ENCODE data around the gene COL18A1.
"Not testable (repeated sequence)": the region's sequence is repeated elsewhere in the genome, so short reads cannot be mapped to it uniquely, and the experiment has no call there.

The COL18A1 gene

DNA sequence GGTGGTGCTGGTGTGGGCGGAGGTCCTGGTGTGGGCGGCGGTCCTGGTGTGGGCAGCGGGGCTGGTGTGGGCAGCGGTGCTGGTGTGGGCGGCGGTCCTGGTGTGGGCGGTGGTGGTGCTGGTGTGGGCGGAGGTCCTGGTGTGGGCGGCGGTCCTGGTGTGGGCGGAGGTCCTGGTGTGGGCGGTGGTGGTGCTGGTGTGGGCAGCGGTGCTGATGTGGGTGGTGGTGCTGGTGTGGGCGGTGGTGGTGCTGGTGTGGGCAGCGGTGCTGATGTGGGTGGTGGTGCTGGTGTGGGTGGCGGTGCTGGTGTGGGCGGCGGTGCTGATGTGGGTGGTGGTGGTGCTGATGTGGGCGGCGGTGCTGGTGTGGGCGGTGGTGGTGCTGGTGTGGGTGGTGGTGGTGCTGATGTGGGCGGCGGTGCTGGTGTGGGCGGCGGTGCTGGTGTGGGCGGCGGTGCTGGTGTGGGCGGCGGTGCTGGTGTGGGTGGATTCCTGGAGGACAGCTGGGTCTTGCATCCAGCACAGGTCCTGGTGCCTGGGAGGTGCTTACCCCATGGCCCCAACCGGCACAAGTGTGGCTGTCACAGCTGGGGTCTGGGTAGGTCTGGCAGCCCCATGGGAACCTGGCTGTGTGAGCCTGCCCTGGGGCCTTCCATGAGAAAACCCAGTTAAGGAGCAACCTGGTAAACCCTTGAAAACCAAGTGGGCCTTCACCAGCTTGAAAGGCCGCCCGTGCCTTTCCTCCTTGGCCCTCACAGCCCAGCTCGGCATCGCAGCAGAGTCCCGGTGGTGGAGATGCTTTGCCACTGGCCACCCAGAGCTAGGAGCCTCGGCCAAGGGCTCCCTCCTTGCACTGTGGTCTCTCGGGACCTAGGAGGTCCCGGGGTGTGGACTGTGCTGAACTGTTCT lies 38.0 kb downstream of the COL18A1 start:
- DNase-seq: not testable (repeated sequence)

DNA sequence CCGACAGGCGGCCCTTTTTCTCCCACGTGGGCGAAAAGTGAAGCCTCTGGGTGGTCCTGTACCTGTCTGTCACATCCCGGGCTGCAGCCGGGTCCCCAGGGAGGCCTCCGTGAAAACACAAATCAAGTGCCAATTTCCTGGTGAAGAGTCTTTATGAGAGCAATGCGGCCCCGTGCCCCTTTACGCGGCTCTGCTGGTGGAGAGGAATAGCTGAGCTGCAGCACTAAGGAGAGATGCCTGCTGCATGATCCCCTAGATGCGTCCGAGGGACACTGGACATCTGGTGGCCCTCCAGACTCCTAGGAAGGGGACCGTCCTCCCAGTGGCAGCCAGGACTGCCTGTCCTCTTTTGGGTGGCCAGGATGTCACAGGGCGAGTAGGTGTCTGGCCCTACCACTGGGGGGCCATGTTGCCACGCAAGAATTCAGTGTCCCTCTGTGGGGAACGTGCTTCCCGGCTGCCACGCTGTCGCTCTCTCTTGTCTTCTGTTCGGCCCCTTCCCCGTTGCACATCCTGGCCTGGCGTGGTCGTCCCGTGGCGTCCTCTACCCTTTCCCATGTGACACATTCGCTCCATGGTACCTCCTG lies 38.7 kb downstream of the COL18A1 start:
- DNase-seq: no peak

- no peak for DNase-seq
These were observed 39.4 kb downstream of the COL18A1 start for GRCh38 chr21:45444385-45444784.

- no peak for DNase-seq
These were observed 40.4 kb downstream of the COL18A1 start for GRCh38 chr21:45445369-45445768.

DNA sequence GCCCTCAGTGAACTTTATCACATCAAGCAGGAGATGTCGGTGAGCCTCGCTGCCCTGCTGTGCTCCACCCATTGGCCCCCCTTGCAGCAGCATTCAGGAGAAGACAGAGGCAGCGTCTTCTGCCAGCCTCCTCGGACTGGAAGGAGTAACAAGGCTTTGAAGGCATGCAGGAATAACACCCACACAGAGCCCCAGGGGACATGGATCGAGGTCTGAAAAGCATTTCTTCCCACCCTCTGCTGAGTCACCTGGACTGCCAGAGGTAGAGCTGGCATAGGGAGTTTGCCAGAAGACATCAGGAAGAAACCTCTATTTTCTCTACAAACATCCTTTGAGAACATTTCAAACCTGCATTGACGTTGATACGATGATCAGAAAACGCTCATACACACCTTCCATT lies 42.9 kb downstream of the COL18A1 start:
- no peak for DNase-seq

GRCh38 chr21:45448283-45448809 lies 43.4 kb downstream of the COL18A1 start:
- DNase-seq: no peak

DNA sequence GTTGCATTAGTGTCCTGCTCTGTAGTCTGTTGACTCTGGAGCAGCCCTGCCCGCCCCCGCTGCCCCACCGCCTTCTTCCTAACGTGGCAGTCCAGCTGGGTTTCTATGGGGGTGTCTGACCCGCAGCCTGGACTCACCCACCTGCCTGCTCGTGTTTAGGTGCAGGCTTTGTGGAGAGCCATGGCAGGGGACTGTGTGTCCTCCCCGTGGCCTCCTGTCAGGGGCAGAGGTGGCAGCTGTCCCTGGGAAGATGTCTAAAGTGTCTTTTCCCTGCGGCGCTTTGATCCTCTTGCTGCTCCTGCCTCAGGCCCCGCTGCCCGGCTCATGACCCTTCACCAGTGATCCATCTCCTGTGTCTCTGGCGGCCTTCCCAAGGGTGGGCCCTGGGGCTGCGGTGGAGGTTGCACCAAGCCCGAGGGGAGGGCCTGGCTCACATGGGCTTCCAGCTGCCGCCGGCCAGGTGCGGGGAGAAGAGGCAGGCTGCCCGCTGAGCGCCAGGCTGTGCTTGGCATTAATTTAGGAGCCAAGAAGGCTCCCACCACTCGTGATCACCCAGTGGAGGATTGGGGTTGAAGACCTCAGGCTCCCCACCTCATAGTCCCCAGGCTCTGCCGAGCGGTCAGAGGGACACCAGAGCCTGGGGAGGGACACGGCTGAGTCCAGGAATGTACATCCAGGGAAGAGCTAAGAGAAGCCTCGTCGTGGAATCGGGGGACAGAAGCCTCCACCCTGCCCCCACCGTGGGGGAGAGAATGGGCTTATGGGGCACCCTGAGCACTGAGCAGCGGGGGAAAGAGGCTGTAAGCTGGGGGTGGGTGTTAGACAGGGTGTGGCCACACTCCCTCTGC lies 44.1 kb downstream of the COL18A1 start:
- no peak for DNase-seq

GRCh38 chr21:45449658-45450422 lies 44.9 kb downstream of the COL18A1 start:
- no peak for DNase-seq

- no peak for DNase-seq
These were observed 45.6 kb downstream of the COL18A1 start for GRCh38 chr21:45450423-45451090.

- DNase-seq: no peak
These were observed 46.3 kb downstream of the COL18A1 start for GRCh38 chr21:45451091-45451740.

GRCh38 chr21:45451771-45452182 lies 46.8 kb downstream of the COL18A1 start:
- no peak for DNase-seq

GRCh38 chr21:45452696-45453307 lies 47.8 kb downstream of the COL18A1 start:
- no peak for DNase-seq

DNA sequence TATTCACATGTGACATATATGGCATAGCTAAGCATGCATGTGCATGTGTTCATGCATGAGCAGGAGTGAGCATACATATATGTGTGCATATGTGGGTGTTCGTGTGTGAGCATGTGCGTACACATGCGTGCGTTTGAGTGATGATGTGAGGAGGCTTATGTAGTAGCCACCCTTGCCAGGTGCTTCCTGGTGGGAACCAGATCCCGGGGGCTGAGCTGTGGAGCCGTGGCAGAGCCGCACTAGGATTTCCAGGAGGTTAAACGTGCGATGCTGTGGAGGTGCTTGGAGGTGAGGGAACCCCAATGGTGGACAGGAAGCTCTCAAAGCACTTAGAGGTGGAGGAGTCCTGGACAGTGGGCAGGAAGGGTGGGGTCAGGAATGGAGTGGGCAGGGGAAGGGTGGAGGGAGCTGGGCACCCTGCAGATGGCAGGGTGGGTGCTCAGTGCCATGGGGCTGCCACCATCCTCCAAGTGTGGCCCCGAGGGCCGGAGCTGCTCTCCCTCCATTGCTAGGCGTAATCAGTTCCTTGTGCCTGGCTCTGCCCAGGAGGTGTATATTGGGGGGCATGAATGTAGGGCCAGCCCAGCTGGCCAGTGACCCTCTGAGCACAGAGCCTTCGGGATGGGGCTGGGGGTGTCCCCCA lies 48.5 kb downstream of the COL18A1 start:
- no peak for DNase-seq

GRCh38 chr21:45454060-45454925 lies 49.3 kb downstream of the COL18A1 start:
- DNase-seq: no peak

DNA sequence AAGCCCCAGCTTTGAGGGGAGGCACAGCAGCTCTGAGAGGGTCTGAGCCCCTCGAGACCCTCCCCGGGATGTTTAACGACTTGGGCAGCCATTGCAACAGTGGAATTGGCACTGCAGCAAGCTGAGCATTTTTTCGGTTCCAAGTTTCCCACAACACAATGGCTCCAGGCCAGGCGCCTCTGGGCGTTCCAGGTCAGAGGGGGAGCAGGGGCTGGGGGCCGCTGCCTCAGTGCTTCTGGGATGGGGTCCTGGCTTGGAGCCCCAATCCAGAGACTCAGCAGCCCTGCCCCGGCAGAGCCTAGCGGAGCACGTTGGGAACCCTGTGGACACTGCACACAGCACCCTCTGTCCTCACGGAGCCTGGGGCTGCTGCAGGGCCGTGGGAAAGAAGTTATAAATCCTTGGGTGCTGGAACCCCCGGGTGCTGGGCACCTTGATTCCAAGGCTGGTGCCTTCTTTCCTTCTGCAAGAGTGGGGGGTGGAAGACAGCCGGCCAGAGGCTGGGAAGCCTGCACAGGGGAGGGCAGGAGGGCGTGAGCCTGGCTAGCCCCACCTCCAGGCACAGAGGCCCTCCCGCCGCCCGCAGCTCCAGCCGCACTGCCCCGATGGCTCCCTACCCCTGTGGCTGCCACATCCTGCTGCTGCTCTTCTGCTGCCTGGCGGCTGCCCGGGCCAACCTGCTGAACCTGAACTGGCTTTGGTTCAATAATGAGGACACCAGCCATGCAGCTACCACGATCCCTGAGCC lies 50.1 kb downstream of the COL18A1 start:
- no peak for DNase-seq

- DNase-seq: no peak
These were observed 51.0 kb downstream of the COL18A1 start for GRCh38 chr21:45455674-45456583.

- DNase-seq: no peak
These were observed 51.7 kb downstream of the COL18A1 start for GRCh38 chr21:45456584-45457160.

Measured in activated CD4-positive, alpha-beta T cell treated with anti-CD3 and anti-CD28 coated beads, Interleukin-10, Interleukin-2, amounts not matched to agents 100 ng/mL and 50 ng/mL, durations not matched to agents 16 hours and 8 hours (primary cell).